ENCODE data around the gene ZNF532. TPM values are rescaled to one million over a fixed set of nuclear protein-coding genes. Genes with fewer than 3 reads are reported as not detected.

ZNF532 gene
- total RNA-seq, 1 experiment from 2014 or later, result 258 TPM

- no peak for TF ChIP-seq CTCF (conservative IDR thresholded peaks at IDR 0.05)
- Histone ChIP-seq H3K4me1 (ENCODE audit: insufficient read depth, low read length) (peaks cover 10% of the 10 kb centered on the region; the same call in 1 of the 2 replicates), H2BK20ac (ENCODE audit: low read depth, low read length, poor library complexity, severe bottlenecking) (no peak overlapping the region), H3K27ac (ENCODE audit: insufficient read length, low read depth, low read length) (no peak overlapping the region), H3K9ac (ENCODE audit: extremely low read depth, insufficient read length, low read length) (no peak overlapping the region), H3K79me1 (ENCODE audit: insufficient read depth, low read depth, low read length, poor library complexity, severe bottlenecking) (no peaks in the 10 kb centered on the region), H4K20me1 (ENCODE audit: control insufficient read depth, insufficient read depth, insufficient read length) (no peaks in the 10 kb centered on the region), H2BK15ac (ENCODE audit: low read depth, low read length) (no peak overlapping the region), H3K14ac (ENCODE audit: insufficient read depth, low read length) (no peak overlapping the region; the same call in 1 of the 2 replicates), H3T11ph (ENCODE audit: low read length) (no peak overlapping the region), H3K79me2 (ENCODE audit: insufficient read depth, low read length) (peaks cover 63% of the 10 kb centered on the region), H3K4ac (ENCODE audit: low read depth, low read length) (no peak overlapping the region), H3K23ac (ENCODE audit: insufficient read length, low read depth, low read length) (no peak overlapping the region), H2BK120ac (ENCODE audit: low read depth, low read length, poor library complexity, severe bottlenecking) (no peak overlapping the region), H3K27me3 (ENCODE audit: insufficient read depth, low read length) (no peaks in the 10 kb centered on the region), H3K23me2 (ENCODE audit: insufficient read length, low read depth, low read length, poor library complexity, severe bottlenecking) (no peaks in the 10 kb centered on the region), H4K91ac (ENCODE audit: insufficient read length, low read depth, low read length) (no peak overlapping the region), H2AFZ (ENCODE audit: low read length) (no peak overlapping the region), H2BK12ac (ENCODE audit: insufficient read length, low read depth, low read length) (no peak overlapping the region), H3K56ac (ENCODE audit: insufficient read length, low read depth, low read length) (no peak overlapping the region), H3K18ac (ENCODE audit: insufficient read length, low read depth, low read length) (no peak overlapping the region), H3K9me3 (ENCODE audit: control insufficient read depth, low read depth, low read length) (no peaks in the 10 kb centered on the region), H4K8ac (replicated peaks; ENCODE audit: insufficient read length, low read depth, low read length) (no peak overlapping the region), H2AK5ac (ENCODE audit: insufficient read length, low read length) (no peak overlapping the region), H3K4me2 (ENCODE audit: insufficient read depth, insufficient read length, low read length) (no peak overlapping the region), H4K5ac (ENCODE audit: insufficient read length, low read depth, low read length) (no peak overlapping the region), H2BK5ac (ENCODE audit: insufficient read length, low read length) (no peak overlapping the region)
- Mint-ChIP-seq H3K4me1 (peaks cover 66 to 72% of the 10 kb centered on the region in 2 experiments), H3K4me3 (no peak overlapping the region), H3K36me3 (ENCODE audit: insufficient read depth in 1 of 3, low read depth in 3 of 3) (peaks cover 77 to 96% (median 89%) of the 10 kb centered on the region in 3 experiments), H3K9me3 (peaks cover 3 to 4% of the 10 kb centered on the region in 2 experiments; a peak in 2 of 5 replicates), H3K27me3 (ENCODE audit: low read depth) (no peaks in the 10 kb centered on the region), H3K27ac (peak overlapping the region; percentile 79 to 95 (median 81))
- DNase-seq, result no peak
- WGBS (ENCODE audit: extremely low coverage, insufficient read length, low lambda C conversion rate), result no CpG with 5 or more reads among the region's 5 CpGs
Measured at GRCh38 chr18:58870130-58870529, 5.5 kb downstream of the ZNF532 start.

Data from H9 (cell line).